ENCODE data around the gene P2RY2.

GRCh38 chr11:73221996-73222395, 3.9 kb downstream of the P2RY2 start:
- TF ChIP-seq CTCF (IDR thresholded peaks at IDR 0.05; ENCODE audit: poor library complexity, severe bottlenecking) = no peak
- no peak for TF ChIP-seq TAF1 (IDR thresholded peaks at IDR 0.05; ENCODE audit: low read depth)
- TF ChIP-seq POLR2AphosphoS5 (IDR thresholded peaks at IDR 0.05) = no peak
